B cell (primary cell): ENCODE data around the gene DLG1.

Experiments used
- CTCF ChIP-seq: fragments of 200-600 bp; IDR thresholded peaks from one replicate; pipeline ENCODE4 v1.8.0; 2022; ENCODE audit warnings: antibody characterized with exemption, mild to moderate bottlenecking
- EZH2 ChIP-seq: IDR thresholded peaks from 2 replicates; pipeline ENCODE4 v1.6.1; 2012; ENCODE audit warnings: borderline replicate concordance, low read depth, mild to moderate bottlenecking, moderate library complexity, low read length; ENCODE audit not compliant: insufficient read depth, poor library complexity, severe bottlenecking

DNA sequence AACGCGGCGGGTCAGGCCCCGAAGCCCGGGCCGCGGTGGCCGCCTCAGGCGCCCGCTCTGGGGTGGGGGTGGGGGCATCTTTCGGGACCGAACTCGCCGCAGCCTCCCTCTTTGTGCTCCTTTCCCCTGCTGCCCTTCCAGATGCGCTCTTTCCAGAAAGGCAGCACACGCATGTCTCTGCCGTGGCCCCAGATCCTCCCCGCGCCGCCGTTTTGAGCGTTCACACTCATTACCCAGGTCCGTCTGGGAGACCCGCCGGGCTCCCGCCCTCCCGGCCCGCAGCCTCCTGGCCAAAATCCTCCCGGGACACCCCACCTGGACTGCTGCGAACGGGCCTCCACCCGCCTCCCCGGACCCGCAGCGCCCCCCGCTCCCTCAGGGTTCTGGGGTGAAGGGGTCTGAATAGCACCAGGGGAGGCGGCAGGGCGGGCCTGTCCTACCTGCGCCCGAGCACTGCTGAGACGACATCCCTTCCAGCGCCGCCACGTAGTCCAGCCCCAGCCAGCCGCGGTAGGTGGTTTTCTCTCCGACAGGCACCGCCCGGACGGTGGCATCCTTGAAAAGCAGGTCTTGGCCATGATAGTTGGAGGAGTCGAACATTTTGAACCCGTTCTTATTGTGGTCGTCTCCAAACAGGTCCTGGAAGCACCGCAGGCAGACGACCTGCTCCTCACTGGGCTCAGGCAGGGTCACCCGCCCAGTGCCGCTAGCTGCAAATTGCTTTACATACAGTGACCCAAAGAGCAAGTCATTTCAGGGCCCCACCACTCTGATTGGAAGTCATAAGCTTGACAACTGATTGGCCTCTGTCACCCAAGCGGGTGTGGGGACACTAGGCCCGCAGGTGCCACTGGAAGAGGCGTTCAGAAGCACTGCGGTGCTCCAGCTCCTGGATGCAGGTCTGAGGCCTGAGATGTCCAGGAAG, 294.7 kb downstream of the DLG1 start:
- TF ChIP-seq CTCF (no peak), EZH2 (no peak)
